Head of caudate nucleus (tissue), 42 donors: ENCODE results near the gene DOCK7.

Experiments used
- DNase-seq, 42 donors: peaks; one replicate each; pipeline versions ENCODE4 v3.0.0 to v3.0.0-alpha.2; 2020 to 2021; ENCODE audit warnings: mixed read lengths in 7 of 42
- intact Hi-C: fragments of 100-400 bp; cut with DNase I; formaldehyde crosslinking; loops from one replicate; pipeline ENCODE4 v1.15.0; 2022

DOCK7 gene

GRCh38 chr1:62484824-62485468 is 203.2 kb downstream of the DOCK7 start:
- DNase-seq: no peak
- intact Hi-C loops: no loop called here

GRCh38 chr1:62481681-62482080 is 206.5 kb downstream of the DOCK7 start:
- no peak for DNase-seq
- intact Hi-C loops: no loop called here

GRCh38 chr1:62476525-62477219 is 211.5 kb downstream of the DOCK7 start:
- intact Hi-C loops: no loop called here
- DNase-seq: no peak

GRCh38 chr1:62467092-62467491 is 221.1 kb downstream of the DOCK7 start:
- DNase-seq: no peak
- intact Hi-C loops: no loop called here

GRCh38 chr1:62462370-62462769 is 225.8 kb downstream of the DOCK7 start:
- intact Hi-C loops: no loop called here
- DNase-seq: no peak

- intact Hi-C loops: no loop called here
- DNase-seq: peak in 1 of 42 donors; percentile 16
These were observed 230.2 kb downstream of the DOCK7 start for GRCh38 chr1:62457955-62458354.

GRCh38 chr1:62452951-62453350 is 235.2 kb downstream of the DOCK7 start:
- intact Hi-C loops: no loop called here
- DNase-seq: no peak

GRCh38 chr1:62450301-62450700 is 237.9 kb downstream of the DOCK7 start:
- no peak for DNase-seq
- intact Hi-C loops: no loop called here

GRCh38 chr1:62448221-62448933 is 239.8 kb downstream of the DOCK7 start:
- no peak for DNase-seq
- intact Hi-C loops: no loop called here

GRCh38 chr1:62444701-62445100 is 243.5 kb downstream of the DOCK7 start:
- intact Hi-C loops: no loop called here
- DNase-seq: no peak

- no peak for DNase-seq
- intact Hi-C loops: no loop called here
These were observed 248.4 kb downstream of the DOCK7 start for GRCh38 chr1:62439652-62440371.

- intact Hi-C loops: no loop called here
- no peak for DNase-seq
These were observed 250.0 kb downstream of the DOCK7 start for GRCh38 chr1:62438163-62438562.

- DNase-seq: peak in 11 of 42 donors; percentile 12 to 60 (median 41)
- intact Hi-C loops: no loop called here
These were observed 250.8 kb downstream of the DOCK7 start for GRCh38 chr1:62437273-62437940.

- peak; percentile 86 to 98 (median 96) for DNase-seq
- intact Hi-C loops: no loop called here
These were observed 251.5 kb downstream of the DOCK7 start, which contains the start of gene USP1 for GRCh38 chr1:62436466-62437272. Gene USP1, plus strand, starts transcription at chr1:62437049. Its CDS starts 2,819 bp downstream, at chr1:62439868.

GRCh38 chr1:62436039-62436465 is 252.1 kb downstream of the DOCK7 start:
- intact Hi-C loops: no loop called here
- DNase-seq: peak in 38 of 42 donors; percentile 89 to 98 (median 96)

GRCh38 chr1:62435231-62436038 is 252.8 kb downstream of the DOCK7 start:
- DNase-seq: no peak
- intact Hi-C loops: no loop called here

- DNase-seq: no peak
- intact Hi-C loops: no loop called here
These were observed 253.6 kb downstream of the DOCK7 start for GRCh38 chr1:62434618-62435001.
